Panc1 (cell line): ENCODE results near the gene ATXN10.

Experiments used
- SIN3A ChIP-seq: IDR thresholded peaks from 2 replicates; pipeline ENCODE4 v1.6.1; 2012; ENCODE audit warnings: low read depth, mild to moderate bottlenecking, low read length, moderate library complexity, borderline replicate concordance; ENCODE audit not compliant: insufficient read depth
- TCF7L2 ChIP-seq: IDR thresholded peaks from 2 replicates; pipeline ENCODE4 v1.6.1; 2011; ENCODE audit warnings: mild to moderate bottlenecking, low read depth, low read length, inconsistent platforms
- TF ChIP-seq, protein P1 (sequence below), 2 experiments: IDR thresholded peaks; 2 replicates each; pipeline ENCODE4 v1.6.1; 2011 to 2012; ENCODE audit warnings: low read depth in 2 of 2, control low read depth in 1 of 2, low read length in 1 of 2, mild to moderate bottlenecking in 1 of 2, moderate library complexity in 1 of 2; ENCODE audit not compliant: insufficient read depth in 1 of 2
- TF ChIP-seq, protein P2 (sequence below): fragments of 450-650 bp; IDR thresholded peaks from 2 replicates; pipeline ENCODE4 v1.5.1; 2017; ENCODE audit warnings: mild to moderate bottlenecking

DNA sequence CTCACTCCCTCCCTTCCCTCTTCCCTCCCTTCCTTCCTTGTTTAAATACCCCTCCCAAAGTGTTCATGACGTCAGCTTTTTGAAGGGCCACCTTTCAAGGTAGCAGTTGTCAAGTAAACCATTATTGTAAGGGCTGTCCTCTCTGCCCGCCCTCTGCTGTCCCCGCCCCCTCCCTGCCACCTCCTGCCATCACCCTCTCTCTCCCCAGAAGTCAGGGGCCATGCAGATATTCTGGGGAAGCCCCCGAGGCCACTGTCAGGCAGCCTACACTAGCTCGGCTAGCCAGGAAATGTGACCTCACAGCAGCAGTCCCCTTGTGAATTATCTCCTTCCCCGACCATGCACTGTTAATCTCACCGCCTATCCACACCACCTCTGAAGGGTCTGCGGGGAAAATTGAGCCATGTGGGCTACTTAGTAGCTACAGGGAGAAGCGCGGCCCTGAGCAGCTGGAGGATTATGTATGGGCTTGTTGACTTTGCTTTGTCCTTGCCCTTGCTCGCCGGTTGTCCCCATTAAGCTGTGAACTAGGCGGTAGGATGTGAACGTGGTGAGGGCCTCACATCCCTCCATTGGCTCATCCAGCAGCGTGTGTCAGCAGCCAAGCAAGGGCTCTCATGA, 42.1 kb upstream of the ATXN10 start:
- TF ChIP-seq, protein P1, sequence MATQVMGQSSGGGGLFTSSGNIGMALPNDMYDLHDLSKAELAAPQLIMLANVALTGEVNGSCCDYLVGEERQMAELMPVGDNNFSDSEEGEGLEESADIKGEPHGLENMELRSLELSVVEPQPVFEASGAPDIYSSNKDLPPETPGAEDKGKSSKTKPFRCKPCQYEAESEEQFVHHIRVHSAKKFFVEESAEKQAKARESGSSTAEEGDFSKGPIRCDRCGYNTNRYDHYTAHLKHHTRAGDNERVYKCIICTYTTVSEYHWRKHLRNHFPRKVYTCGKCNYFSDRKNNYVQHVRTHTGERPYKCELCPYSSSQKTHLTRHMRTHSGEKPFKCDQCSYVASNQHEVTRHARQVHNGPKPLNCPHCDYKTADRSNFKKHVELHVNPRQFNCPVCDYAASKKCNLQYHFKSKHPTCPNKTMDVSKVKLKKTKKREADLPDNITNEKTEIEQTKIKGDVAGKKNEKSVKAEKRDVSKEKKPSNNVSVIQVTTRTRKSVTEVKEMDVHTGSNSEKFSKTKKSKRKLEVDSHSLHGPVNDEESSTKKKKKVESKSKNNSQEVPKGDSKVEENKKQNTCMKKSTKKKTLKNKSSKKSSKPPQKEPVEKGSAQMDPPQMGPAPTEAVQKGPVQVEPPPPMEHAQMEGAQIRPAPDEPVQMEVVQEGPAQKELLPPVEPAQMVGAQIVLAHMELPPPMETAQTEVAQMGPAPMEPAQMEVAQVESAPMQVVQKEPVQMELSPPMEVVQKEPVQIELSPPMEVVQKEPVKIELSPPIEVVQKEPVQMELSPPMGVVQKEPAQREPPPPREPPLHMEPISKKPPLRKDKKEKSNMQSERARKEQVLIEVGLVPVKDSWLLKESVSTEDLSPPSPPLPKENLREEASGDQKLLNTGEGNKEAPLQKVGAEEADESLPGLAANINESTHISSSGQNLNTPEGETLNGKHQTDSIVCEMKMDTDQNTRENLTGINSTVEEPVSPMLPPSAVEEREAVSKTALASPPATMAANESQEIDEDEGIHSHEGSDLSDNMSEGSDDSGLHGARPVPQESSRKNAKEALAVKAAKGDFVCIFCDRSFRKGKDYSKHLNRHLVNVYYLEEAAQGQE (IDR thresholded peaks at IDR 0.05; ENCODE audit: insufficient read depth in 1 of 2, low read depth in 2 of 2, low read length in 1 of 2) = no peak
- TF ChIP-seq, protein P2, sequence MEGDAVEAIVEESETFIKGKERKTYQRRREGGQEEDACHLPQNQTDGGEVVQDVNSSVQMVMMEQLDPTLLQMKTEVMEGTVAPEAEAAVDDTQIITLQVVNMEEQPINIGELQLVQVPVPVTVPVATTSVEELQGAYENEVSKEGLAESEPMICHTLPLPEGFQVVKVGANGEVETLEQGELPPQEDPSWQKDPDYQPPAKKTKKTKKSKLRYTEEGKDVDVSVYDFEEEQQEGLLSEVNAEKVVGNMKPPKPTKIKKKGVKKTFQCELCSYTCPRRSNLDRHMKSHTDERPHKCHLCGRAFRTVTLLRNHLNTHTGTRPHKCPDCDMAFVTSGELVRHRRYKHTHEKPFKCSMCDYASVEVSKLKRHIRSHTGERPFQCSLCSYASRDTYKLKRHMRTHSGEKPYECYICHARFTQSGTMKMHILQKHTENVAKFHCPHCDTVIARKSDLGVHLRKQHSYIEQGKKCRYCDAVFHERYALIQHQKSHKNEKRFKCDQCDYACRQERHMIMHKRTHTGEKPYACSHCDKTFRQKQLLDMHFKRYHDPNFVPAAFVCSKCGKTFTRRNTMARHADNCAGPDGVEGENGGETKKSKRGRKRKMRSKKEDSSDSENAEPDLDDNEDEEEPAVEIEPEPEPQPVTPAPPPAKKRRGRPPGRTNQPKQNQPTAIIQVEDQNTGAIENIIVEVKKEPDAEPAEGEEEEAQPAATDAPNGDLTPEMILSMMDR = no peak
- TF ChIP-seq SIN3A = no peak
- no peak for TF ChIP-seq TCF7L2
